NCI-H1694 (cell line): Measurements from ENCODE around the gene BCLAF1.
A peak's percentile ranks its signal among the peaks of the same experiment; 100 is the strongest.

ENCODE experiments used
- DNase-seq: peaks from one replicate; lab custom pipeline; 2025; lab: John Stamatoyannopoulos, UW

BCLAF1 gene, protein sequence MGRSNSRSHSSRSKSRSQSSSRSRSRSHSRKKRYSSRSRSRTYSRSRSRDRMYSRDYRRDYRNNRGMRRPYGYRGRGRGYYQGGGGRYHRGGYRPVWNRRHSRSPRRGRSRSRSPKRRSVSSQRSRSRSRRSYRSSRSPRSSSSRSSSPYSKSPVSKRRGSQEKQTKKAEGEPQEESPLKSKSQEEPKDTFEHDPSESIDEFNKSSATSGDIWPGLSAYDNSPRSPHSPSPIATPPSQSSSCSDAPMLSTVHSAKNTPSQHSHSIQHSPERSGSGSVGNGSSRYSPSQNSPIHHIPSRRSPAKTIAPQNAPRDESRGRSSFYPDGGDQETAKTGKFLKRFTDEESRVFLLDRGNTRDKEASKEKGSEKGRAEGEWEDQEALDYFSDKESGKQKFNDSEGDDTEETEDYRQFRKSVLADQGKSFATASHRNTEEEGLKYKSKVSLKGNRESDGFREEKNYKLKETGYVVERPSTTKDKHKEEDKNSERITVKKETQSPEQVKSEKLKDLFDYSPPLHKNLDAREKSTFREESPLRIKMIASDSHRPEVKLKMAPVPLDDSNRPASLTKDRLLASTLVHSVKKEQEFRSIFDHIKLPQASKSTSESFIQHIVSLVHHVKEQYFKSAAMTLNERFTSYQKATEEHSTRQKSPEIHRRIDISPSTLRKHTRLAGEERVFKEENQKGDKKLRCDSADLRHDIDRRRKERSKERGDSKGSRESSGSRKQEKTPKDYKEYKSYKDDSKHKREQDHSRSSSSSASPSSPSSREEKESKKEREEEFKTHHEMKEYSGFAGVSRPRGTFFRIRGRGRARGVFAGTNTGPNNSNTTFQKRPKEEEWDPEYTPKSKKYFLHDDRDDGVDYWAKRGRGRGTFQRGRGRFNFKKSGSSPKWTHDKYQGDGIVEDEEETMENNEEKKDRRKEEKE

DNA sequence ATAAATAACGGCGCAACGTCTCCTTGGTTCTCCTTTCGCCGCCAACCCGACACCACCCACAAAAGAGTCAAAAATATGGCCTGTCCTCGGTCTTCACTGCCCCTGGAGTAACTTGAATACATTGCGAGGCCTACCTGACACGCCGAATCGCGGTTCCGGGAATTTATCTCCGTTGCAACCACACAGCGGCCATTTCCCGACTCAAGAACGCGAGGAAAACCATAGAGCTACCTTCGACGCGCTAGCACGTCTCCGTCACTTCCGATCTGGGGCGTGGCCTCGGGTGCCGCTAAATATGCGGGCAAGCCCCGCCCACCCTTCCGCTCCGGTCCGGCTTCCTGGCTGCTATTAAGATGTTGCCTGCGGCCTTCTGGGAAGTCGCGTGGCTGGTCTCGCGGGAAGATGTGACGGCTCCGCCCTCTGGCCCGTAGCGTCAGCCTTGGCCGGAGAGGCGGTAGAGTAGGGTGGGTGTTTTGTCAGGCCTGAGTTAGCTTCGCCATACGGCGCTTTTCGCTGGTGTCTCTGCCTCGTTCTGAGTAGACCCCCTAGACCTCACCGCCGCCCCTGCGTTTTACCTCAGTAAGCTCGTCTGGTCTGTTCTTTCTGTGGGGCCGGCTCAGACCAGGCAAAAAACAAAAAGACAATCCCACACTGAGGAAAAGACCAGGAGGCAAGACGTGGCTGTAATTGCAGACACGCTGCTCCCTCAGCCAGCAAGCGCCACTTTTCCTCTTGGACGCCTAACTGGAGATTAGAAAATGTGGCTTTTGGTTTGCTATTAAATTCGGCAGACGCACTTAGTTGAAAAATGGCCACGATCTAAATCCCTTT is at the start of gene BCLAF1:
Gene BCLAF1 (minus strand): TSS at position 268 of the 831 bp plus-strand sequence. CDS start 9,980 bp downstream, outside the sequence.
- peak; percentile 95 for DNase-seq

DNA sequence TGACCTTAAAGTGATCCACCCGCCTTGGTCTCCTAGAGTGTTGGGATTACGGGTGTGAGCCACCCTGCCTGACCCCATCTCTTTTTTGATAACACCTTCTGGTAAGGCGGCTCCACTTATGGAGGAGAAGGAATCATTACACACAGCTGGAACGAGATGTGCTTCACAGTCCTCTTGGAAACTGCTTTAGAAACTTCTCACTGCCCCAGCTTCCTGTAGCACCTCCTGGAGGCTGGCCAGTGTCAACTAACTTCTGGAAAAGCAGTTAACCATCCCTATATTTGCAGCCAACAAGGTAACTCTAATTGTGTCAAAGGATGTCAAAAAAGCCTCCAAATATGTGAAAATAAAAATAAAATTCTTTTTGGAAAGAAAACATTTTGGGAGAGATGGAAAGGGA is 48.8 kb upstream of the BCLAF1 start:
- no peak for DNase-seq

DNA sequence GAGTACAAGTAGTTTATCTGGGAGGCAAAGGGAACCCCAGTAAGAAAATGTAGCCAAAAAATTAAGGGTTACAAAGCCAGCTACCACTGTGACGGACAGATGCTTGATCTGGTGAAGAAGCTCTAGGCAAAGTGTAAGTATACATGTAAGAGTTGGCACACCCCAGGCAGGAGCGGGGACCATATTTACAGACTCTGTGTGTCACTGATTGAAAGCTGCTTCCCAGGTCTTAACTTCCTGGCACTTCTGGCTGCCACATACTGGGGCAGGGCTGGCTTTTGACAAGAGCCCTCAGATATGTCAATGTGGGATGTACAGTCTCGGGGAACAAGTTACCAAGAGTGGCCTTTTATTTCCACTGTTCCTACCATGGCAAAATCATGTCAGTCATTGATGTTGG is 48.0 kb upstream of the BCLAF1 start:
- DNase-seq = no peak

DNA sequence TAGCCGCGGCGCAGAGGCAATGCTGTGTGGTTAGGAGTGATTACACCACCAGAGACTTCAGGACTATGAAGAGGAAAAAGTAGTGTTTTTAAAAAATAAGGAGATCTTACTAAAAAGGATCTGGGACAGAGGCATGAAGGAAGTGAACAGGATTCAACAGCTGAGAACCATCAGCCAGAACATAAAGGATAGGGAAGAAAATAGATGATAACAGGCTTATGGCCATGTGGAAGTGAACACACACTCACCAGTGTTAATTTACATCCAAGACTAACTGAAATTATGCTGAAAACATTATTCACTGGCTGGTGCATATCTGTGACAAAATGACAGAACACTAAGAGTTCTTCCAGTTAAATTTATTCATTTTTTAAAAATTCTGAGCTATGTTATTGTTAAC is 47.5 kb upstream of the BCLAF1 start:
- DNase-seq = no peak

DNA sequence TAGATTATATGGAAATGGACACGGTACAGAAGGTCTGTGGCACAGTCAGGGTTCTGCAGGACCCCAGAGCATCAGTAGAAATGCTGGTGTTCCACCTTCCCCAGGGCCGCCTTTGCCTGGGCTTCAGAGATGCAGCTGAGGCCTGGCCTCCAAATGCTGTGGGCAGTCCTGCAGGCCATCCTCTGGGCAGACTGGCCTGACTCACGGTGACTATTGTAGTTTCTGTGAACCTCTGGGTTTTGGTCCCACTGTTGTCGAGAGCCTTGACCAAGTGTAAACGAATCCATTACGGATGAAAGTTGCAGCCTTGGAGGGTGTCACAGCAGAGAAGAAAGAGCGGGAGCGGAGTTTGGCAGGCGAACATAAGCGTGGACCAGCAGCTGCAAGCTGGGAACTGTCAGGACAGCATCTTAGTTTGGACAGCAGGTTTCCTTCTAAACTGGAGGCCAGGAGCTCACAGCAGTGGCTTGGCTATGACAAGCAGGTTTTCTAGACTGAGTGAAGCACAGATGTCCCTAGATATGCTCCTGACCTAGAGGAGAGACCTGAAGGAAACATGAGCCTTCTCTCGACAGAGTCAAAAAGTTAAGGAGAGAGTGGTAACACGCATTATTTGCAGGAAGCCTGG is 46.2 kb upstream of the BCLAF1 start:
- no peak for DNase-seq

DNA sequence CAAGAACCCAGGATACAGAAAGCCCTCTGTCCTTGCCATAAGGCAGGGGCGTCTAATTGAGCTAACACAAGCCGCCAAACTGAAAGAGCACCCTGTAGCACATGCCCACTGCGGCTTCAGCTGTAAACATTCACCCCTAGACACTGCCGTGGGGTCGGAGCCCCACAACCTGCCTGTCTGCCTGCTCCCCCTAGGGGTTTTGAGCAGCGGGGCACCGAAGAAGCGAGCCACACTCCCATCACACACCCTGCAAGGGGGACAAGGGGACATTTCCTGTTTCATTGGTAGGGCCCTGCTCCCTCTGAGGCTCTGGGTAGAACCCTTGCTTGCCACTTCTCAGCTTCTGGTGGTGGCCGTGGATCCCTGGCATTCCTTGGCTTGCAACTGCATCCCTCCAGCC is 45.2 kb upstream of the BCLAF1 start:
- no peak for DNase-seq

DNA sequence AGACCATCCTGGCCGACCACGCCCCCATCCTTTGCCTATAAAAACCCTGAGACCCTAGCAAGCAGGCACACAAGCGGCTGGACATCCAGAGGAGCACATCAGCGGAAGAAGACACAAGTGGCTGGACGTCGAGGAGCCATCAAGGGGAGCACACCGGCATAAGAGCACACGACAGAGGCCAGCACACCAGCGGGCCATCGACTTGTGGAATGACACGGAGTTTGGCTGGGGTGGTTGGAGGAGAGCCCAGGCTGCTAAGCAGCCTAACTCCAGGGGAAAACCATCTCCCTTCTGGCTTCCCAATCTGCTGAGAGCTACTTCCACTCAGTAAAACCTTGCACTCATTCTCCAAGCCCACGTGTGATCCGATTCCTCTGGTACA is 44.8 kb upstream of the BCLAF1 start:
- no peak for DNase-seq

DNA sequence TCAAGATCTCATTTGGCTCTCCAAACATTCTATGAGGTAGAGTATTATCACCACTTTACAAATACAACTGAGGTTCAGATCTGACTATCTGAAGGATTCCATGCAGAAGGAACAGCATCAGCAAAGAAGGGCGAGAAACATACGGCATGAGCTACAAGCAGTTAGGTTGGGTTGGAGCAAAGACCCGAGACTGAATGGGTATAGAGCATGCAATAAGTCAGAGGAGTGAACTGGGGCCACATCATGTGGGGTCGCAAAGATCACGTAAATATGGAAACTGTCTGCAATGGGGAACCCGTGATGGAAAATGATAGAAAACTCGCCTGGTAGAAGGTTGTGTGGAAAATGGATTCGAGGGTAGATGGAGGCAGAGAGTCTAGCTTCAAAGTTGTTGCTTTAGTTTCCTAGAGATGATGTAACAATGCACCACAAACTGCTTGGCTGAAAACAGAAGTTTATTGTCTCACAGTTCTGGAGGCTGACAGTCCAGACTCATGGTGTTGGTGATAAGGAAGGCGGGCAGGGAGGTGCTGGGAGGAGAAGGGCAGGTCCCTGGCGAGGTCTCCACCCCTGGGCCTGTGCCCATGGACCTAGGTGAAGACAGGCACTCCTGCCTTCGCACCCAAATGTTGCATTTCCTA is 44.3 kb upstream of the BCLAF1 start:
- DNase-seq = no peak

DNA sequence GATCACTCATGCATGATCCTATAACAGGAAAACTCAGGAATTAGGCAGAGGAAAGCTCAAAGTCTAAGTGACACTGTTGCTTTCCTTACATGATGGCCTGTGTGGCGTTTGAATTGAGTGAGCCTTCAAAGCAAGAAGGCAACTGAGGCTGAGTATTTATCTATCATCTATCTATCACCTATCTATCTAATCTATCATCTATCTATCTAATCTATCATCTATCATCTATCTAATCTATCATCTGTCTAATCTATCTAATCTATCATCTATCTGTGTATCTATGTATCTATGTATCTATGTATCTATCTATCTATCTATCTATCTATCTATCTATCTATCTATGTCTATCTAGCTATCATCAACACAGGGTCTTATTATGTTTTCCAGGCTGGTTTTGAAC is 41.8 kb upstream of the BCLAF1 start:
- no peak for DNase-seq

DNA sequence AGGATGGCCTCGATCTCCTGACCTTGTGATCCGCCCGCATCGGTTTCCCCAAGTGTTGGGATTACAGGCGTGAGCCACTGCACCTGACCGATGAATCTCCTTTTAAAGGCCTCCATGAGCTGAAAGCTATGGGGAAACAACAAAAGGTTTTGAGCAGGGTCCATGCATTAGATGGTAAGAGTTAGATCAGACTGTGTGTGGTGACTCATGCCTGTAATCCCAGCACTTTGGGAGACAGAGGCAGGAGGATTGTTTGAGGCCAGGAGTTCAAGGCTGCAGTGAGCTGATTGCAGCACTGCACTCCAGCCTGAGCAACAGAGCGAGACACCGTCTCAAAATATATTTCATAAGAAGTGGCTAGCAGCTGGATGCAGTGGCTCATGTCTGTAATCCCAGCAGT is 41.0 kb upstream of the BCLAF1 start:
- no peak for DNase-seq

DNA sequence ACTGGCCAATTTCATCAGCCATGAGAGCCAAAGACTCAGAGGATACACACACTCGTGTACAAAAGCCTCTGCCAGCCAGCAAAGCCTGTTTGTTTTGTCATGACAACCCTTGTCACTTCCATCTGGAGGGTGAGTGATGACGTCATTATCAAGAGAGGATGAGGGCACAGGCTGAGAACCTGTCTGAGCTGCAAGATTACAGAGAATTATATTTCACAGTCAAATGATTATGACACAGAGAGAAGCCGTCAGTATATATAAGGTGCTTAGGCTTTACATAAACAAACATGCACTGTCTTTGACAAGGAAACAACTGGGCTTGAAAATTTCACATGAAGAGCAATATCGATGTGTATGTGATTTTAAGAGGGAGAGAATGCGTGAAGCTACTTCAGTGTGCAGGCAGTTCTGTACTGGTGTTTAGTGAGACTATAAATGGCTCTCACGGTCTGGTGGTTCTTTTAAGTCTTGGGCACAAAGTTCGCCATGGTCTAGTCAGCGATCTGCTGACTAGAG is 36.5 kb upstream of the BCLAF1 start:
- no peak for DNase-seq

DNA sequence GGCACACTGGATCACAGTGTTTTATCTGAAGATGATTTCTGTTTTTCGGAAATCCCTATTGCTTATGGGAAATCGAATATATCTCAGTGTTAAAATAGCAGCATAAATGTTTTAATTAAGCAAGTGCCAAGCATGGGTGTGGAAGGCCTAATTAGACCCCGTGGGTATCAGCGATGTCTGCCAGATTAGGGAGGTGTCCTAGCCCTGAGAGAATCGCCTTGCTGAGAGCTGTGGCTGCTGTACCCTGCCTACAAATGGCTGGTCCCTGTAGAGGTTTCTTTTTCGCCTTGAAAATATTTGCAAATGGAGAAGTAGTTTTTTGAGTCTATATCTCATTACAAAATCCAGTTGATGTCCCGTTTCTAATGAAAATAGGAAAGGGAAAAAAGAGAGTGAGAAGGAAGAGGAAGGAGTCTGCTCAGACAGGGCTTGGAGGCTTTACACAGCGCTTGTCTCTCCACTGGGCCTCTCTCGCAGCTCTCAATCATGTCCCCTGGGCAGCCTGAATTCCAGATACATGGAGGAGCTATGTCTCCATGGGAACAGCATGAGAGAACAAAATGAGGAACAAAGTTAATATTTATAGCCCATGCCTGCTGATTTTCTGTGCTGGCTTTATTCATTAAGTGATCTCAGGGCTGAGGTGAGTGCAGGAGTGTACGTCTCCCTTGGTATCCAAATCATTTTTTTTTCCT is 35.2 kb upstream of the BCLAF1 start:
- no peak for DNase-seq

DNA sequence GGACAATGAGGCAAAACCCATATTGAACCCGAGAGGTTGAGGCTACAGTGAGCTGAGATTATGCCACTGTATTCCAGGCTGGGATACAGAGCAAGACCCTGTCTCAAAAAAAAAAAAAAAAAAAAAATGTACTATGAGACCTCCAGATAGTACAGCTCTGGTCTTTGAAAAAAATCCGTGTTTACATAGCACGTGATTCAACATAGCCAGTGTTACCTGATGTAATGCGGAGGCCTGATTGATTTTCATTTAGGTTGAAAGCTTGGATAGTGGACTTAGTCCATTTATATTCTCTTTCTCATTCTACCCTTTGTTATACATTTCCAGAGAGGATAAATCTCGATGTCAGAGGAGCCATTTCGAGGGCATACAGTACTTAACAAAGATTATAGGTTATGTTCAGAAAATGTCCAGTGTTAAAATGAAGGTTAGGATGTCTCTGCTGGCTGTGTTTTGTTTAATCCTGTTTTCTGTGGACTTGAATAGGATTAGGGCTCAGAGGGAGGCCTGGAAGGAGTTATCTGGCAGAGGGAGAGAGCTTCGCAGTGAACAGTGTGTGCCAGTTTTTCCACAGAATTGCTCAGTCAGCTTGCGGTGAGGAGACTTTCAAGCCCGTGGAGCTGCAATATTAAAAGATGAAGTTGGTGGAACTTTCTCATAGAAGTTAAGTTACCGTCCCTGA is 33.9 kb upstream of the BCLAF1 start:
- no peak for DNase-seq

DNA sequence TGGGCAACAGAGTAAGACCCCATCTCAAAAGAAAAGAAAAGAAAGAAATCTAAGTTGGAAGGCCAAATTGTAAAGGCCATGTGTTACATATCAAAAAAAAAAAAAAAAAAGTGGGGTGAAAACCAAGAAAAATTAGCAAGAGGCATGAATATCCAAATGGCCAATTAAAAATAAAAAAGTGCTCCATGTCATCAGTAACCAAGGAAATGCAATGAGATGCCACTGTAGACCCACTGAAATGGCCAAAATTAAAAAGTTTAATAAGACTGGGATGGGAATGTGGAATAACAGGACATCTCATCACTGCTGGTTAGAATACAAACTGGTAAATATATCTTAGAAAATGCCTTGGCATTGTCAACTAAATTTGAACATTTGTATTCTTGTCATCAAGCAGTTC is 30.1 kb upstream of the BCLAF1 start:
- DNase-seq = no peak

DNA sequence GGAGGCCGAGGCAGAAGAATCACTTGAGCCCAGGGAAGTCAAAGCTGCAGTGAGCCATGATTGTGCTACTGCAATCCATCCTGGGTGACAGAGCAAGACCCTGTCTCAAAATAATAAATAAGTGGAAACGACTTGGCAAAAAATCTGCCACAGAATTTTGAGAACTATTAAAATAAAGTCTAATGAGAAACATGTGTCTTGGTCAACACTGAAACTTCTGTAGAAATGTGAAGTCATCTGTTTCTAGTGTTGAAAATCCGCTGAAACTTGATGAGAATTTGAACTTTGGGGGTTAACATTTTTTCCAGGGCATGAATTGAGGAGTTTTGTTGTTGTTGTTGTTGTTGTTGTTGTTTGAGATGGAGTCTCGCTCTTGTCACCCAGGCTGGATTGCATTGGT is 29.0 kb upstream of the BCLAF1 start:
- no peak for DNase-seq

DNA sequence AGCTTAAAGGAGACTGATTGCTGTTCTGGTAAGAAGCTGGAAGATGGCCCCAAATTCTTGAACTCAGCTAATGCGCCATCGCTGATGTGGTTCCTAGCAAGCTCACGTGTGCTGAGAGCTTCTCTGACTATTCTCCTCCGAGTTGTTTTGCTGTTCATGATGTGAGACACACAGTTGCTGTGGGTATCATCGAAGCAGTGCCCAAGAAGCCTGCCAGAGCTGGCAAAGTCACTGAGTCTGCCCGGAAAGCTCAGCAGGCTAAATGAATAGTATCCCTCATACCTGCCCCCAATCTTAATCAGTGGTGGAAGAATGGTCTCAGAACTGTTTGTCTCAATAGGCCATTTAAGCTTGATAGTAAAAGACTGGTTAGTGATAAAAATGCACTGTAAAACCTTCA is 28.3 kb upstream of the BCLAF1 start:
- no peak for DNase-seq

DNA sequence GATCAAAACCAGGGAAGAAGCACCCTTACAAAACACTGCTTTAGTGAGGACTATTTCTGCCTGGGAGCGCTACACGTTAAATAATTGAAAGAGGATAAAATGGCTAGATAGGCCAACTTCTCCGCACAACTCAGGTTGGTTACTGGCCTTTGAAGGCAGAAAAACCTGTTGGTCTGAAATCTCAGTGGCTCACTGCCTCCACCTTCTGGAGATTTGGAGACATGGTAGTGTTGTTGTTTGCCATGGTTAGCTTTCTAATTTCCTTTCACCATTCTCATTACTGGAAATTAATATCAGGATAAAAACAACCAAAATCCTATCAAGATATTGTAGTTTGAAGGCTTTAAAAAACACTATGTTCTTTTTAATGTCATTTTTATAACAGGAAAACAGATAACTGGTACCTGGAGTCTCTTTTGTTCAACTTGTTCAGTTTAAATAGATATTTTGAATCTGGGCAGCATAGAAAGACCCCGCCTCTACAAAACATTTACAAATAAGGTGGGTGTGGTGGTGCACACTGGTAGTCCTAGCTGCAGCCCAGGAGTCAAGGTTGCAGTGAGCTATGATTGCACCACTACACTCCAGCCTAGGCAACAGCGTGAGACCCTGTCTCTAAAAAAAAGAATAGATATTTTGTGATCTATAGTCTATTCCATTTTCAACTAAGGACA is 27.5 kb upstream of the BCLAF1 start:
- peak; percentile 60 for DNase-seq

DNA sequence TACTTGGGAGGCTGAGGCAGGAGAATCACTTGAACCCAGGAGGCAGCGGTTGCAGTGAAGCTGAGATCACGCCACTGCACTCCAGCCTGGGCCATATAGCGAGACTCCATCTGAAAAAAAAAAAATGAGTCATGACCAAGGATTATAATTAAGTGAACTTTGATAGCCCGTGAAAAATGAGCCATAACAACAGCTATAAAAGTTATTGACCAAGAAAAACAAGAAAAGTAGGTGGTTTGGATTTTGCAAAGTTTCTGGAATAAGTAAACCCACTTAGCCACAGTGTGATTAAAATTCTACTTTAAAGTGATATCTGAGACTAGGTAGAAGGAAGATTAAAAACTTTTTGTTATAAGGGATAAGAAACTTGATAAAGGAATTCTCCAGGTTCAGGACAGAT is 25.9 kb upstream of the BCLAF1 start:
- DNase-seq = no peak

DNA sequence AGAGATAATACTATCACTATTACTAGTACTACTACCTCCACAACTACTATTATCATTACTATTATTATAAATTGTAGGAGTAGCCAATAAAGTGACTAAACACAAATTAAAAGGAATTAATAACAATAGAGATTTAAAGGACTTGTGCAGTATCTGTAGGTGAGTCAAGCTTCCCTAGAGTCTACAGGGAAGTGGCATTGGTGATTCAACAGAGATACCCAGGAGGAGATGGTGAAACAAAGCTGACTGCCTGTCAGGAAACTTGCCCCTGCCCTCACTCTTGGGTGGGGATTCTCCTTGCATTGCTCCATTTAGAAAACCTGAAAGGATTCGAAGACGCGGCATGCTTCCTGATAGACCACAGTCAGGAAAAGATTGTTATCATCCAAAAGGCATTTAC is 23.3 kb upstream of the BCLAF1 start:
- no peak for DNase-seq
